Measurements from ENCODE around the gene CCDC182. TPM values are rescaled to one million over a fixed set of nuclear protein-coding genes. Genes with fewer than 3 reads are reported as not detected.

Gene CCDC182
- total RNA-seq, 2 experiments from 2014 or later, result not detected

GRCh38 chr17:57721967-57722703, 23.0 kb downstream of the CCDC182 start:
- POLR2A ChIA-PET, result interaction anchor here (0.6 kb wide), 1 partner anchor 682 kb away, joined by 3 read pairs; no protein-coding TSS in a partner anchor
- no peak overlapping the region for H3K27ac Mint-ChIP-seq
- H3K9me3 Mint-ChIP-seq, result no peaks in the 10 kb centered on the region
- H3K4me3 Mint-ChIP-seq, result no peak overlapping the region
- H3K4me1 Mint-ChIP-seq, result no peaks in the 10 kb centered on the region
- CTCF ChIA-PET, result no interaction called here
- H3K27me3 Mint-ChIP-seq, result peaks cover 20% of the 10 kb centered on the region
- DNase-seq, result no peak
- no peaks in the 10 kb centered on the region for H3K36me3 Mint-ChIP-seq (ENCODE audit: low read depth)

GRCh38 chr17:57720386-57721035, 24.6 kb downstream of the CCDC182 start:
- no peaks in the 10 kb centered on the region for H3K9me3 Mint-ChIP-seq
- ChIA-PET CTCF (interaction anchor here (1.0 kb wide), 1 partner anchor 19 kb away, joined by 3 read pairs; no protein-coding TSS in a partner anchor), POLR2A (interaction anchor here (0.7 kb wide), 1 partner anchor 12 kb away, joined by 4 read pairs; no protein-coding TSS in a partner anchor)
- DNase-seq, result no peak
- H3K4me3 Mint-ChIP-seq, result no peak overlapping the region
- peaks cover 32% of the 10 kb centered on the region for H3K27me3 Mint-ChIP-seq
- no peaks in the 10 kb centered on the region for H3K36me3 Mint-ChIP-seq (ENCODE audit: low read depth)
- no peak overlapping the region for H3K27ac Mint-ChIP-seq
- H3K4me1 Mint-ChIP-seq, result no peaks in the 10 kb centered on the region

- H3K9me3 Mint-ChIP-seq, result no peaks in the 10 kb centered on the region
- no peak overlapping the region for H3K27ac Mint-ChIP-seq
- no peaks in the 10 kb centered on the region for H3K4me1 Mint-ChIP-seq
- CTCF ChIA-PET, result no interaction called here
- H3K4me3 Mint-ChIP-seq, result no peak overlapping the region
- peaks cover 38% of the 10 kb centered on the region for H3K27me3 Mint-ChIP-seq
- H3K36me3 Mint-ChIP-seq (ENCODE audit: low read depth), result no peaks in the 10 kb centered on the region
- DNase-seq, result no peak
- POLR2A ChIA-PET, result no interaction called here
Measured at GRCh38 chr17:57718878-57719277, 26.2 kb downstream of the CCDC182 start.

GRCh38 chr17:57715981-57716380, 29.1 kb downstream of the CCDC182 start:
- Mint-ChIP-seq H3K9me3 (no peaks in the 10 kb centered on the region), H3K4me1 (no peaks in the 10 kb centered on the region), H3K27ac (no peak overlapping the region), H3K36me3 (ENCODE audit: low read depth) (no peaks in the 10 kb centered on the region), H3K4me3 (no peak overlapping the region), H3K27me3 (peaks cover 47% of the 10 kb centered on the region)
- ChIA-PET POLR2A (no interaction called here), CTCF (interaction anchor here (0.6 kb wide), 2 partner anchors 24 to 460 kb away, joined by 3 read pairs; partner anchors contain the start of gene MSI2)
- no peak for DNase-seq

GRCh38 chr17:57714665-57715180, 30.4 kb downstream of the CCDC182 start:
- H3K27me3 Mint-ChIP-seq, result peaks cover 47% of the 10 kb centered on the region
- H3K9me3 Mint-ChIP-seq, result no peaks in the 10 kb centered on the region
- POLR2A ChIA-PET, result no interaction called here
- H3K4me3 Mint-ChIP-seq, result no peak overlapping the region
- no peaks in the 10 kb centered on the region for H3K36me3 Mint-ChIP-seq (ENCODE audit: low read depth)
- DNase-seq, result no peak
- no peak overlapping the region for H3K27ac Mint-ChIP-seq
- H3K4me1 Mint-ChIP-seq, result no peaks in the 10 kb centered on the region
- CTCF ChIA-PET, result no interaction called here

GRCh38 chr17:57713140-57713539, 32.0 kb downstream of the CCDC182 start:
- no peaks in the 10 kb centered on the region for H3K4me1 Mint-ChIP-seq
- DNase-seq, result no peak
- ChIA-PET POLR2A (no interaction called here), CTCF (no interaction called here)
- no peak overlapping the region for H3K4me3 Mint-ChIP-seq
- no peak overlapping the region for H3K27ac Mint-ChIP-seq
- no peaks in the 10 kb centered on the region for H3K9me3 Mint-ChIP-seq
- H3K36me3 Mint-ChIP-seq (ENCODE audit: low read depth), result no peaks in the 10 kb centered on the region
- H3K27me3 Mint-ChIP-seq, result peaks cover 36% of the 10 kb centered on the region

GRCh38 chr17:57708410-57708809, 36.7 kb downstream of the CCDC182 start:
- Mint-ChIP-seq H3K9me3 (no peaks in the 10 kb centered on the region), H3K36me3 (ENCODE audit: low read depth) (no peaks in the 10 kb centered on the region), H3K4me3 (no peak overlapping the region), H3K4me1 (no peaks in the 10 kb centered on the region), H3K27ac (no peak overlapping the region), H3K27me3 (peaks cover 8% of the 10 kb centered on the region)
- no peak for DNase-seq
- ChIA-PET CTCF (interaction anchor here (0.6 kb wide), 1 partner anchor 580 kb away, joined by 4 read pairs; no protein-coding TSS in a partner anchor), POLR2A (interaction anchor here (0.7 kb wide), 2 partner anchors 12 to 262 kb away, joined by 3 to 4 read pairs; no protein-coding TSS in a partner anchor)

- H3K4me1 Mint-ChIP-seq, result no peaks in the 10 kb centered on the region
- ChIA-PET CTCF (interaction anchor here (0.6 to 0.9 kb wide), 2 partner anchors 44 to 580 kb away, joined by 4 read pairs; no protein-coding TSS in a partner anchor), POLR2A (interaction anchor here (0.7 kb wide), 1 partner anchor 12 kb away, joined by 4 read pairs; no protein-coding TSS in a partner anchor)
- H3K27me3 Mint-ChIP-seq, result peaks cover 4% of the 10 kb centered on the region
- H3K36me3 Mint-ChIP-seq (ENCODE audit: low read depth), result no peaks in the 10 kb centered on the region
- H3K4me3 Mint-ChIP-seq, result no peak overlapping the region
- no peaks in the 10 kb centered on the region for H3K9me3 Mint-ChIP-seq
- DNase-seq, result no peak
- H3K27ac Mint-ChIP-seq, result no peak overlapping the region
Measured at GRCh38 chr17:57707892-57708291, 37.2 kb downstream of the CCDC182 start.

- Mint-ChIP-seq H3K27me3 (peaks cover 4% of the 10 kb centered on the region), H3K27ac (no peak overlapping the region), H3K4me3 (no peak overlapping the region), H3K4me1 (no peaks in the 10 kb centered on the region), H3K36me3 (ENCODE audit: low read depth) (no peaks in the 10 kb centered on the region), H3K9me3 (no peaks in the 10 kb centered on the region)
- ChIA-PET POLR2A (no interaction called here), CTCF (no interaction called here)
- no peak for DNase-seq
Measured at GRCh38 chr17:57706761-57707160, 38.3 kb downstream of the CCDC182 start.

- H3K4me3 Mint-ChIP-seq, result no peak overlapping the region
- ChIA-PET POLR2A (no interaction called here), CTCF (interaction anchor here (0.6 kb wide), 2 partner anchors 56 to 1641 kb away, joined by 3 read pairs; no protein-coding TSS in a partner anchor)
- H3K27me3 Mint-ChIP-seq, result peaks cover under 1% of the 10 kb centered on the region
- no peaks in the 10 kb centered on the region for H3K4me1 Mint-ChIP-seq
- H3K27ac Mint-ChIP-seq, result no peak overlapping the region
- DNase-seq, result no peak
- H3K36me3 Mint-ChIP-seq (ENCODE audit: low read depth), result no peaks in the 10 kb centered on the region
- no peaks in the 10 kb centered on the region for H3K9me3 Mint-ChIP-seq
Measured at GRCh38 chr17:57705921-57706695, 39.0 kb downstream of the CCDC182 start.

GRCh38 chr17:57704448-57704847, 40.7 kb downstream of the CCDC182 start:
- H3K4me1 Mint-ChIP-seq, result no peaks in the 10 kb centered on the region
- H3K4me3 Mint-ChIP-seq, result no peak overlapping the region
- POLR2A ChIA-PET, result no interaction called here
- no peaks in the 10 kb centered on the region for H3K27me3 Mint-ChIP-seq
- CTCF ChIA-PET, result no interaction called here
- H3K9me3 Mint-ChIP-seq, result no peaks in the 10 kb centered on the region
- no peak overlapping the region for H3K27ac Mint-ChIP-seq
- no peaks in the 10 kb centered on the region for H3K36me3 Mint-ChIP-seq (ENCODE audit: low read depth)
- DNase-seq, result no peak

- ChIA-PET POLR2A (no interaction called here), CTCF (no interaction called here)
- no peak for DNase-seq
- Mint-ChIP-seq H3K27ac (no peak overlapping the region), H3K27me3 (no peaks in the 10 kb centered on the region), H3K4me1 (no peaks in the 10 kb centered on the region), H3K4me3 (no peak overlapping the region), H3K9me3 (no peaks in the 10 kb centered on the region), H3K36me3 (ENCODE audit: low read depth) (no peaks in the 10 kb centered on the region)
Measured at GRCh38 chr17:57703273-57703672, 41.8 kb downstream of the CCDC182 start.
